ENCODE measurements around the gene WASF1. TPM values are rescaled to one million over a fixed set of nuclear protein-coding genes. Genes with fewer than 3 reads are reported as not detected.

Gene WASF1
- total RNA-seq, 1 experiment from 2014 or later, result 22.3 TPM

- ATAC-seq (no peak), DNase-seq (ENCODE audit: low spot score) (no peak)
- Mint-ChIP-seq H3K36me3 (peaks cover 35% of the 10 kb centered on the region), H3K27ac (no peak overlapping the region), H3K9me3 (peaks cover 8% of the 10 kb centered on the region; the same call in 1 of the 2 replicates), H3K4me3 (no peak overlapping the region), H3K27me3 (ENCODE audit: low read depth) (no peaks in the 10 kb centered on the region), H3K4me1 (no peaks in the 10 kb centered on the region)
- POLR2A ChIA-PET, result no interaction called here
- TF ChIP-seq E2F1 (CRISPR knock-in tag; IDR thresholded peaks at IDR 0.05) (no peak), ZNF396 (CRISPR knock-in tag; IDR thresholded peaks at IDR 0.05; ENCODE audit: borderline replicate concordance) (no peak), CREB1 (CRISPR knock-in tag; IDR thresholded peaks at IDR 0.05) (no peak), ZNF281 (CRISPR knock-in tag; IDR thresholded peaks at IDR 0.05) (no peak), MYBL2 (CRISPR knock-in tag; IDR thresholded peaks at IDR 0.05) (no peak), ZBTB21 (CRISPR knock-in tag; IDR thresholded peaks at IDR 0.05; ENCODE audit: borderline replicate concordance) (no peak), ATF6 (CRISPR knock-in tag; IDR thresholded peaks at IDR 0.05) (no peak), OVOL2 (CRISPR knock-in tag; IDR thresholded peaks at IDR 0.05; ENCODE audit: borderline replicate concordance) (no peak), RELA (CRISPR knock-in tag; IDR thresholded peaks at IDR 0.05; ENCODE audit: borderline replicate concordance) (no peak)
- TF ChIP-seq, protein P1, sequence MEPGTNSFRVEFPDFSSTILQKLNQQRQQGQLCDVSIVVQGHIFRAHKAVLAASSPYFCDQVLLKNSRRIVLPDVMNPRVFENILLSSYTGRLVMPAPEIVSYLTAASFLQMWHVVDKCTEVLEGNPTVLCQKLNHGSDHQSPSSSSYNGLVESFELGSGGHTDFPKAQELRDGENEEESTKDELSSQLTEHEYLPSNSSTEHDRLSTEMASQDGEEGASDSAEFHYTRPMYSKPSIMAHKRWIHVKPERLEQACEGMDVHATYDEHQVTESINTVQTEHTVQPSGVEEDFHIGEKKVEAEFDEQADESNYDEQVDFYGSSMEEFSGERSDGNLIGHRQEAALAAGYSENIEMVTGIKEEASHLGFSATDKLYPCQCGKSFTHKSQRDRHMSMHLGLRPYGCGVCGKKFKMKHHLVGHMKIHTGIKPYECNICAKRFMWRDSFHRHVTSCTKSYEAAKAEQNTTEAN (CRISPR knock-in tag; IDR thresholded peaks at IDR 0.05), result no peak
- TF ChIP-seq, protein P2, sequence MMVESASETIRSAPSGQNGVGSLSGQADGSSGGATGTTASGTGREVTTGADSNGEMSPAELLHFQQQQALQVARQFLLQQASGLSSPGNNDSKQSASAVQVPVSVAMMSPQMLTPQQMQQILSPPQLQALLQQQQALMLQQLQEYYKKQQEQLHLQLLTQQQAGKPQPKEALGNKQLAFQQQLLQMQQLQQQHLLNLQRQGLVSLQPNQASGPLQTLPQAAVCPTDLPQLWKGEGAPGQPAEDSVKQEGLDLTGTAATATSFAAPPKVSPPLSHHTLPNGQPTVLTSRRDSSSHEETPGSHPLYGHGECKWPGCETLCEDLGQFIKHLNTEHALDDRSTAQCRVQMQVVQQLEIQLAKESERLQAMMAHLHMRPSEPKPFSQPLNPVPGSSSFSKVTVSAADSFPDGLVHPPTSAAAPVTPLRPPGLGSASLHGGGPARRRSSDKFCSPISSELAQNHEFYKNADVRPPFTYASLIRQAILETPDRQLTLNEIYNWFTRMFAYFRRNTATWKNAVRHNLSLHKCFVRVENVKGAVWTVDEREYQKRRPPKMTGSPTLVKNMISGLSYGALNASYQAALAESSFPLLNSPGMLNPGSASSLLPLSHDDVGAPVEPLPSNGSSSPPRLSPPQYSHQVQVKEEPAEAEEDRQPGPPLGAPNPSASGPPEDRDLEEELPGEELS (CRISPR knock-in tag; IDR thresholded peaks at IDR 0.05), result no peak
- TF ChIP-seq, protein P3, sequence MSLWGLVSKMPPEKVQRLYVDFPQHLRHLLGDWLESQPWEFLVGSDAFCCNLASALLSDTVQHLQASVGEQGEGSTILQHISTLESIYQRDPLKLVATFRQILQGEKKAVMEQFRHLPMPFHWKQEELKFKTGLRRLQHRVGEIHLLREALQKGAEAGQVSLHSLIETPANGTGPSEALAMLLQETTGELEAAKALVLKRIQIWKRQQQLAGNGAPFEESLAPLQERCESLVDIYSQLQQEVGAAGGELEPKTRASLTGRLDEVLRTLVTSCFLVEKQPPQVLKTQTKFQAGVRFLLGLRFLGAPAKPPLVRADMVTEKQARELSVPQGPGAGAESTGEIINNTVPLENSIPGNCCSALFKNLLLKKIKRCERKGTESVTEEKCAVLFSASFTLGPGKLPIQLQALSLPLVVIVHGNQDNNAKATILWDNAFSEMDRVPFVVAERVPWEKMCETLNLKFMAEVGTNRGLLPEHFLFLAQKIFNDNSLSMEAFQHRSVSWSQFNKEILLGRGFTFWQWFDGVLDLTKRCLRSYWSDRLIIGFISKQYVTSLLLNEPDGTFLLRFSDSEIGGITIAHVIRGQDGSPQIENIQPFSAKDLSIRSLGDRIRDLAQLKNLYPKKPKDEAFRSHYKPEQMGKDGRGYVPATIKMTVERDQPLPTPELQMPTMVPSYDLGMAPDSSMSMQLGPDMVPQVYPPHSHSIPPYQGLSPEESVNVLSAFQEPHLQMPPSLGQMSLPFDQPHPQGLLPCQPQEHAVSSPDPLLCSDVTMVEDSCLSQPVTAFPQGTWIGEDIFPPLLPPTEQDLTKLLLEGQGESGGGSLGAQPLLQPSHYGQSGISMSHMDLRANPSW (CRISPR knock-in tag; conservative IDR thresholded peaks at IDR 0.05; ENCODE audit: low read depth), result no peak
- CTCF ChIA-PET, result no interaction called here
Observed at GRCh38 chr6:110221738-110222137, 42.3 kb upstream of the WASF1 start.

GRCh38 chr6:110217266-110217665, 37.8 kb upstream of the WASF1 start:
- no peaks in the 10 kb centered on the region for H3K4me1 Mint-ChIP-seq
- no peak overlapping the region for H3K27ac Mint-ChIP-seq
- TF ChIP-seq CTCF (IDR thresholded peaks at IDR 0.05), result no peak
- H3K27me3 Mint-ChIP-seq (ENCODE audit: low read depth), result no peaks in the 10 kb centered on the region
- ATAC-seq (no peak), DNase-seq (ENCODE audit: low spot score) (no peak)
- ChIA-PET POLR2A (no interaction called here), CTCF (interaction anchor here (1.1 kb wide), 1 partner anchor 125 kb away, joined by 5 read pairs; no protein-coding TSS in a partner anchor)
- peaks cover 8% of the 10 kb centered on the region; the same call in 1 of the 2 replicates for H3K9me3 Mint-ChIP-seq
- peaks cover 51% of the 10 kb centered on the region for H3K36me3 Mint-ChIP-seq
- H3K4me3 Mint-ChIP-seq, result no peak overlapping the region

All from WTC11 (cell line).